ENCODE measurements around the gene VMO1.
"Not testable (repeated sequence)": the region's sequence is repeated elsewhere in the genome, so short reads cannot be mapped to it uniquely, and the experiment has no call there.

VMO1 gene

GRCh38 chr17:4786106-4786511 lies at the start of gene VMO1:
Gene VMO1 (minus strand): TSS chr17:4786364. CDS start chr17:4786352, 12 bp downstream.
- H3K4me3 ChIP-seq (ENCODE audit: low read length in 2 of 2), result peak within 1 kb of the TSS; percentile 2 to 8
- peaks cover 3 to 4% of the 10 kb centered on the region in 2 donors for H3K27me3 ChIP-seq (ENCODE audit: control insufficient read depth in 2 of 2, insufficient read depth in 2 of 2, low read length in 2 of 2)
- peaks cover 16 to 27% of the 10 kb centered on the region in 2 donors for H3K4me1 ChIP-seq (ENCODE audit: control insufficient read depth in 2 of 2, insufficient read depth in 2 of 2, low read length in 2 of 2)
- peak within 1 kb of the TSS in 1 of 2 donors; percentile 16 for H3K27ac ChIP-seq (ENCODE audit: low read depth in 2 of 2, low read length in 2 of 2)
- H3K9me3 ChIP-seq (ENCODE audit: control insufficient read depth in 2 of 2, low read length in 2 of 2), result no peaks in the 10 kb centered on the region
- peak within 1 kb of the TSS; percentile 0 to 6 for H3K9ac ChIP-seq (ENCODE audit: low read depth in 1 of 2, low read length in 2 of 2)
- H3K36me3 ChIP-seq (ENCODE audit: control insufficient read depth in 2 of 2, insufficient read depth in 2 of 2, low read length in 2 of 2), result no peaks in the 10 kb centered on the region

GRCh38 chr17:4834681-4835020 lies 48.5 kb upstream of the VMO1 start:
- peak overlapping the region; percentile 88 to 95 for H3K4me3 ChIP-seq (ENCODE audit: low read length in 2 of 2)
- peaks cover 23 to 25% of the 10 kb centered on the region in 2 donors for H3K4me1 ChIP-seq (ENCODE audit: control insufficient read depth in 2 of 2, insufficient read depth in 2 of 2, low read length in 2 of 2)
- no peaks in the 10 kb centered on the region for H3K27me3 ChIP-seq (ENCODE audit: control insufficient read depth in 2 of 2, insufficient read depth in 2 of 2, low read length in 2 of 2)
- no peaks in the 10 kb centered on the region for H3K9me3 ChIP-seq (ENCODE audit: control insufficient read depth in 2 of 2, low read length in 2 of 2)
- peaks cover 4 to 11% of the 10 kb centered on the region in 2 donors for H3K36me3 ChIP-seq (ENCODE audit: control insufficient read depth in 2 of 2, insufficient read depth in 2 of 2, low read length in 2 of 2)
- H3K27ac ChIP-seq (ENCODE audit: low read depth in 2 of 2, low read length in 2 of 2), result peak overlapping the region; percentile 97
- H3K9ac ChIP-seq (ENCODE audit: low read depth in 1 of 2, low read length in 2 of 2), result peak overlapping the region; percentile 74 to 91

GRCh38 chr17:4833941-4834680 lies 47.9 kb upstream of the VMO1 start:
- H3K36me3 ChIP-seq (ENCODE audit: control insufficient read depth in 2 of 2, insufficient read depth in 2 of 2, low read length in 2 of 2), result peaks cover 4 to 11% of the 10 kb centered on the region in 2 donors
- peaks cover 23 to 25% of the 10 kb centered on the region in 2 donors for H3K4me1 ChIP-seq (ENCODE audit: control insufficient read depth in 2 of 2, insufficient read depth in 2 of 2, low read length in 2 of 2)
- no peaks in the 10 kb centered on the region for H3K9me3 ChIP-seq (ENCODE audit: control insufficient read depth in 2 of 2, low read length in 2 of 2)
- peak overlapping the region; percentile 89 to 91 for H3K9ac ChIP-seq (ENCODE audit: low read depth in 1 of 2, low read length in 2 of 2)
- H3K27ac ChIP-seq (ENCODE audit: low read depth in 2 of 2, low read length in 2 of 2), result peak overlapping the region; percentile 97
- H3K27me3 ChIP-seq (ENCODE audit: control insufficient read depth in 2 of 2, insufficient read depth in 2 of 2, low read length in 2 of 2), result no peaks in the 10 kb centered on the region
- H3K4me3 ChIP-seq (ENCODE audit: low read length in 2 of 2), result peak overlapping the region; percentile 88 to 95

- Histone ChIP-seq H3K36me3 (ENCODE audit: control insufficient read depth in 2 of 2, insufficient read depth in 2 of 2, low read length in 2 of 2) (peaks cover 4 to 11% of the 10 kb centered on the region in 2 donors), H3K9ac (ENCODE audit: low read depth in 1 of 2, low read length in 2 of 2) (peak within 1 kb of the TSS; percentile 89 to 91), H3K27ac (ENCODE audit: low read depth in 2 of 2, low read length in 2 of 2) (peak within 1 kb of the TSS; percentile 97), H3K4me1 (ENCODE audit: control insufficient read depth in 2 of 2, insufficient read depth in 2 of 2, low read length in 2 of 2) (peaks cover 23 to 25% of the 10 kb centered on the region in 2 donors), H3K4me3 (ENCODE audit: low read length in 2 of 2) (peak within 1 kb of the TSS; percentile 88 to 95), H3K27me3 (ENCODE audit: control insufficient read depth in 2 of 2, insufficient read depth in 2 of 2, low read length in 2 of 2) (no peaks in the 10 kb centered on the region), H3K9me3 (ENCODE audit: control insufficient read depth in 2 of 2, low read length in 2 of 2) (no peaks in the 10 kb centered on the region)
Observed at GRCh38 chr17:4833178-4833940, 47.2 kb upstream of the VMO1 start, which contains the start of gene MINK1. Gene MINK1 (plus strand): TSS chr17:4833340. CDS start chr17:4833584, 244 bp downstream.

GRCh38 chr17:4832829-4833177 lies 46.6 kb upstream of the VMO1 start:
- not testable (repeated sequence) for H3K27me3 ChIP-seq (ENCODE audit: control insufficient read depth in 2 of 2, insufficient read depth in 2 of 2, low read length in 2 of 2); H3K9me3 ChIP-seq (ENCODE audit: control insufficient read depth in 2 of 2, low read length in 2 of 2); H3K36me3 ChIP-seq (ENCODE audit: control insufficient read depth in 2 of 2, insufficient read depth in 2 of 2, low read length in 2 of 2)
- peak overlapping the region; percentile 97 for H3K27ac ChIP-seq (ENCODE audit: low read depth in 2 of 2, low read length in 2 of 2)
- peaks cover 23 to 25% of the 10 kb centered on the region in 2 donors for H3K4me1 ChIP-seq (ENCODE audit: control insufficient read depth in 2 of 2, insufficient read depth in 2 of 2, low read length in 2 of 2)
- peak overlapping the region; percentile 88 to 95 for H3K4me3 ChIP-seq (ENCODE audit: low read length in 2 of 2)
- peak overlapping the region; percentile 89 to 91 for H3K9ac ChIP-seq (ENCODE audit: low read depth in 1 of 2, low read length in 2 of 2)

- no peaks in the 10 kb centered on the region for H3K27me3 ChIP-seq (ENCODE audit: control insufficient read depth in 2 of 2, insufficient read depth in 2 of 2, low read length in 2 of 2)
- H3K4me3 ChIP-seq (ENCODE audit: low read length in 2 of 2), result no peak overlapping the region
- H3K9ac ChIP-seq (ENCODE audit: low read depth in 1 of 2, low read length in 2 of 2), result no peak overlapping the region
- H3K9me3 ChIP-seq (ENCODE audit: control insufficient read depth in 2 of 2, low read length in 2 of 2), result no peaks in the 10 kb centered on the region
- no peaks in the 10 kb centered on the region for H3K4me1 ChIP-seq (ENCODE audit: control insufficient read depth in 2 of 2, insufficient read depth in 2 of 2, low read length in 2 of 2)
- no peak overlapping the region for H3K27ac ChIP-seq (ENCODE audit: low read depth in 2 of 2, low read length in 2 of 2)
- peaks cover 2 to 6% of the 10 kb centered on the region in 2 donors for H3K36me3 ChIP-seq (ENCODE audit: control insufficient read depth in 2 of 2, insufficient read depth in 2 of 2, low read length in 2 of 2)
Observed at GRCh38 chr17:4827399-4827798, 41.2 kb upstream of the VMO1 start.

GRCh38 chr17:4823373-4824089 lies 37.4 kb upstream of the VMO1 start:
- Histone ChIP-seq H3K9ac (ENCODE audit: low read depth in 1 of 2, low read length in 2 of 2) (no peak overlapping the region), H3K4me1 (ENCODE audit: control insufficient read depth in 2 of 2, insufficient read depth in 2 of 2, low read length in 2 of 2) (no peaks in the 10 kb centered on the region), H3K27me3 (ENCODE audit: control insufficient read depth in 2 of 2, insufficient read depth in 2 of 2, low read length in 2 of 2) (no peaks in the 10 kb centered on the region), H3K27ac (ENCODE audit: low read depth in 2 of 2, low read length in 2 of 2) (no peak overlapping the region), H3K9me3 (ENCODE audit: control insufficient read depth in 2 of 2, low read length in 2 of 2) (no peaks in the 10 kb centered on the region), H3K36me3 (ENCODE audit: control insufficient read depth in 2 of 2, insufficient read depth in 2 of 2, low read length in 2 of 2) (peaks cover 2 to 13% of the 10 kb centered on the region in 2 donors), H3K4me3 (ENCODE audit: low read length in 2 of 2) (no peak overlapping the region)

GRCh38 chr17:4822835-4823234 lies 36.7 kb upstream of the VMO1 start:
- Histone ChIP-seq H3K36me3 (ENCODE audit: control insufficient read depth in 2 of 2, insufficient read depth in 2 of 2, low read length in 2 of 2) (peaks cover 5 to 14% of the 10 kb centered on the region in 2 donors), H3K27me3 (ENCODE audit: control insufficient read depth in 2 of 2, insufficient read depth in 2 of 2, low read length in 2 of 2) (no peaks in the 10 kb centered on the region), H3K9ac (ENCODE audit: low read depth in 1 of 2, low read length in 2 of 2) (no peak overlapping the region), H3K9me3 (ENCODE audit: control insufficient read depth in 2 of 2, low read length in 2 of 2) (no peaks in the 10 kb centered on the region), H3K27ac (ENCODE audit: low read depth in 2 of 2, low read length in 2 of 2) (no peak overlapping the region), H3K4me1 (ENCODE audit: control insufficient read depth in 2 of 2, insufficient read depth in 2 of 2, low read length in 2 of 2) (no peaks in the 10 kb centered on the region), H3K4me3 (ENCODE audit: low read length in 2 of 2) (no peak overlapping the region)

GRCh38 chr17:4818276-4818675 lies 32.1 kb upstream of the VMO1 start:
- H3K27me3 ChIP-seq (ENCODE audit: control insufficient read depth in 2 of 2, insufficient read depth in 2 of 2, low read length in 2 of 2), result no peaks in the 10 kb centered on the region
- H3K4me1 ChIP-seq (ENCODE audit: control insufficient read depth in 2 of 2, insufficient read depth in 2 of 2, low read length in 2 of 2), result no peaks in the 10 kb centered on the region
- H3K9ac ChIP-seq (ENCODE audit: low read depth in 1 of 2, low read length in 2 of 2), result no peak overlapping the region
- H3K27ac ChIP-seq (ENCODE audit: low read depth in 2 of 2, low read length in 2 of 2), result no peak overlapping the region
- no peak overlapping the region for H3K4me3 ChIP-seq (ENCODE audit: low read length in 2 of 2)
- H3K9me3 ChIP-seq (ENCODE audit: control insufficient read depth in 2 of 2, low read length in 2 of 2), result no peaks in the 10 kb centered on the region
- peaks cover 18 to 27% of the 10 kb centered on the region in 2 donors for H3K36me3 ChIP-seq (ENCODE audit: control insufficient read depth in 2 of 2, insufficient read depth in 2 of 2, low read length in 2 of 2)

- peaks cover 16 to 21% of the 10 kb centered on the region in 2 donors for H3K36me3 ChIP-seq (ENCODE audit: control insufficient read depth in 2 of 2, insufficient read depth in 2 of 2, low read length in 2 of 2)
Observed at GRCh38 chr17:4816826-4817225, 30.7 kb upstream of the VMO1 start.

More at GRCh38 chr17:4816826-4817225, 30.7 kb upstream of the VMO1 start:
- no peaks in the 10 kb centered on the region for H3K9me3 ChIP-seq (ENCODE audit: control insufficient read depth in 2 of 2, low read length in 2 of 2)
- H3K4me1 ChIP-seq (ENCODE audit: control insufficient read depth in 2 of 2, insufficient read depth in 2 of 2, low read length in 2 of 2), result no peaks in the 10 kb centered on the region
- H3K27ac ChIP-seq (ENCODE audit: low read depth in 2 of 2, low read length in 2 of 2), result no peak overlapping the region
- H3K27me3 ChIP-seq (ENCODE audit: control insufficient read depth in 2 of 2, insufficient read depth in 2 of 2, low read length in 2 of 2), result no peaks in the 10 kb centered on the region
- H3K9ac ChIP-seq (ENCODE audit: low read depth in 1 of 2, low read length in 2 of 2), result no peak overlapping the region
- no peak overlapping the region for H3K4me3 ChIP-seq (ENCODE audit: low read length in 2 of 2)
